Stimulated activated CD4-positive, alpha-beta T cell treated with anti-CD3 and anti-CD28 coated beads, Interleukin-15, amount 100 ng/mL, for 1 hour (primary cell): Measurements from ENCODE around the gene TMEM255A.
"Not testable (repeated sequence)": the region's sequence is repeated elsewhere in the genome, so short reads cannot be mapped to it uniquely, and the experiment has no call there.

Experiments
- DNase-seq, 2 donors: peaks; one replicate each; pipeline ENCODE4 v3.0.0-alpha.2; 2020; ENCODE audit warnings: low read depth in 1 of 2, low spot score in 1 of 2

TMEM255A gene

GRCh38 chrX:120310861-120311726 is at the start of gene TMEM255A:
Gene TMEM255A (minus strand): TSS chrX:120311461. CDS start chrX:120311309, 152 bp downstream.
- DNase-seq, result no peak

DNA sequence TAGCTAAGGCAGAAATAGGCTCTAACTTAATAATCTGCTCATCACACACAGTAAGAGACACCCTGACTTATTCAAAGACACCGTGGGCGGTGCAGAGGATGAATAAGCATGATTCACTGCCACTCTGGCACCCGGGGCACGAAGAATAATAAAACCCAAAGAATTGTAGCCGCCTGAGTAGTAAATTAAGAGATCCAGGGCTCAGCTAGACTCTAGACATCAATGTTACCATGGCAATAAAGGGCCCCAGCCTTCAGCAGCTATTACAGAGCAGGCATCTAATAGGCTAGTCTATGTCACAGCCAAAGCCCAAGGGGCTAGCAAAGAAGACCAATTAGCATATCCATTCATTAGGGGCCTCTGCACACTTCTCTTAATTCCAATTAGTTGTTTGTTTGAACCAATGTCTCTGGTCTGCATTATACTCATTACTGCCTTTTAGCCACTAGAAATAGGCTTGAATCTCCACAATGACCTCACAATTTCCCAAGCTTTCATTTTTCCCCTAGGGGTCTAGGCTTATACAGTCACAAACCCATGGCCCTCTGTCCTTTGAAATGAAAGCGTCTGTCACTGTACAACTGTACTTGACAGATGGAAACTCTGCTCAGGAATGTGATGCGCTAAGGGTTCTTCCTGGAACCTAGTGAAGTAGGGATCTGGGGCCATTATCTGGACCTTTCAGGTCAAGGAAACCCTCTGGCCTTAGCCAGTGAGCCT is 47.6 kb upstream of the TMEM255A start:
- DNase-seq, result peak in 1 of 2 donors; percentile 3

DNA sequence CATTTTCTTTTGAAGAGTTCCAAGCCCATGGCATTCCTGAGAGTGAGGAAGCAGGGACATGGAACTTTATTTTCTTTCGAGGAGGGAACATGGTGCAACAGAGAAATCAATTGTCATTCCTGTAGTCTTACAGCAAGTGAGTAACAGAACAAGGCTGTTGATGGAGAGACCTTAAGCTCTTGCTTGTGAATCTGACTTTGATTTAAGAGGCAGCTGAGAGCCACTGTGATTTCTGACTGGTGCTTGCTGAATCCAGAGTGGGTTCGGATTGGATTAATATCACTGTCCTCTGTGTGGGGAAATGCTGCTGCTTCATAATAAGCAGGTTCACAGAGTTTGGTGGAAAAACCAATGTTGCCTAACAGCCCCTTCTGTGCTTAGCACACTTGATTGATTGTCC is 45.9 kb upstream of the TMEM255A start:
- no peak for DNase-seq

DNA sequence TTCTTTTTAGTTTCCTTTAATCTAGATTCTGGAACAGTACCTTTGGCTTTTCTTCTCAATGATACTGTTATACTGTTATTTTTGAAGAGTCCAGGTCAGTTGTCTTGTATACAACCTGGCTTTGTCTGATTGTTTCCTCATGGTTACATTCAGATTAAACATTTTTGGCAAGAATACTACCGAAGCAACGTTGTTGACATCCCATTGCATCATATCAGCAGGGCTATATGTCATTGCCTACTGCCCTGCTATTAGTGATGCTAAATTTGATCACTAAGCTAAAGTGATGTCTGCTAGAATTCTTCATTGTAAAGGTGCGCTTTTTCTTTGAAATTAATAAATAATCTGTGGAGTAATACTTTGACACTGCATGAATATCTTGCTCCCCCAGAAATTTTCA is 44.8 kb upstream of the TMEM255A start:
- no peak for DNase-seq

DNA sequence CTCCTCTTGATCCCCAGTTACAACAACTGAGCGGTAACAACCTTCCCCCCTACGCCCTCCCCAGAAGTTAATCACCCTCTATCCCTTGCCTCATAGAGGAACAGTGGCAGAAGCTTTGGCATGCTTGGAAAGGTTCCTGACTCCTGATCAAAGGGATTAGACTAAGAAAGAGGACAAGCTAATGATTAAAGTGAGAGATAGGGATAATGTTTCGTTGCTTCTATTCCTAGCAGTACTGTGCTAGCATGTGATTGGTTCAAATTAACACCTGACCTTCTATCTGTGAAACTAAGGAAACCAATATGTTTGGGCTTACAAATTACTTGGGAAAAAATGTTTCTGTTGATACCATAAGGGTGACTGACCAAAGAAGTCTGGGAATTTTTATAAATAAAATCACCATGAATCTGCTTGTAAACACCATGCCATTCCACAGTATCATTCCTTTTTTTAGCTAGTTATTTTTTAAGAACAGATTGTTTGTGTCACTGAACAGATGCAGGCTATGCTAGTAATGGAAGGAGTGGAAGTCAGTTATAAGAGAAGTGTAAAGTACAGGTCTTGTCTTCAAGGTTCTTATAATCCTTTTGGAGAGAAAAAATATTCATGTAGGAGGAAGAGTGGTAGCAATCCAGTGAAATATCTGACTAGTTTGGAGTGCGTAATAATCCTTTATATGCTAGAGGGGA is 39.3 kb upstream of the TMEM255A start:
- DNase-seq, result no peak

DNA sequence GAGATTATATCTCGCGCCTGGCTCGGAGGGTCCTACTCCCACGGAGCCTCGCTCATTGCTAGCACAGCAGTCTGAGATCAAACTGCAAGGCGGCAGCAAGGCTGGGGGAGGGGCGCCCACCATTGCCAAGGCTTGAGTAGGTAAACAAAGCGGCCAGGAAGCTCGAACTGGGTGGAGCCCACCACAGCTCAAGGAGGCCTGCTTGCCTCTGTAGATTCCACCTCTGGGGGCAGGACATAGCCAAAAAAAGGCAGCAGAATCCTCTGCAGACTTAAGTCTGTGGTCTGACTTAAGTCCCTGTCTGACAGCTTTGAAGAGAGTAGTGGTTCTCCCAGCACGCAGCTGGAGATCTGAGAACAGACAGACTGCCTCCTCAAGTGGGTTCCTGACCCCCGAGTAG is 33.3 kb upstream of the TMEM255A start:
- DNase-seq, result not testable (repeated sequence)

DNA sequence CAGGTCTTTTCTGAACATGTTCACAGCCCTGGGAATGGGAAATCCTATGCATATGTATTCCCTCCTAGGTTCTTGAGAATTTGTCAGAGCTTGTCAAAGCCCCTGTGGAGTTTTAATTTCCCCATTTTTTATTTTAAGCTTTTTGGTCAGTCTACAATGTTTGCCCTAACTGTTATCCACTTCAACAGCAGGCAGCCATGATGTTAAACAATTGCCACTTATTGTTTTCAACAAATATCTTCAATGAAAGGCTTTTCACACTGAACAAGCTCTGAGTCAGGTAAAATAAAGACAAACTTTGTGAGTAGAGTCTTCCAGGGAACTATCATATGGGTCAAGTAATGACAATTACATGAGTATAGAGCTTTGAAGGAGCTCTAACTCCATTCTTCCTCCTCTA is 25.6 kb upstream of the TMEM255A start:
- DNase-seq, result no peak

GRCh38 chrX:120335289-120335688 is 24.0 kb upstream of the TMEM255A start:
- DNase-seq, result no peak

DNA sequence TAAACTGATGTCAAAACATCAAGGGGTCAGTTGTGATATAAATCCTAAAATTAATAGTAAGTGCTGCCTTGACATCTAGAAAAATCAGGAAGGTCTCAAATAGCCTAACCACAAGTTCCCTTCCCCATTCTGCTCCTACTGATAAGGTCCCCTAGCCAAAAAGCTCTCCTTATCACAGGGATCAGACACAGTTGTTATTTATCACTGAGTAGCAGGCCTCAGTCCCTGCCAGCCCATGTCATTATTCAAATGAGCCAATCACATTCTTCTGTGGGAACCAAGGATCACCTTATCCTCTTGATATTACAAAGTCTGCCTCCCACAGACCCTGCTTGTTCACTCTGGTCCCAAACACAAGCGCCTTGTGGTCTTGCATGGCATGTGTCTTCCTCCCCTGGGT is 23.3 kb upstream of the TMEM255A start:
- no peak for DNase-seq

GRCh38 chrX:120334151-120334550 is 22.9 kb upstream of the TMEM255A start:
- no peak for DNase-seq

- no peak for DNase-seq
Measured at GRCh38 chrX:120332394-120332793, 21.1 kb upstream of the TMEM255A start.

DNA sequence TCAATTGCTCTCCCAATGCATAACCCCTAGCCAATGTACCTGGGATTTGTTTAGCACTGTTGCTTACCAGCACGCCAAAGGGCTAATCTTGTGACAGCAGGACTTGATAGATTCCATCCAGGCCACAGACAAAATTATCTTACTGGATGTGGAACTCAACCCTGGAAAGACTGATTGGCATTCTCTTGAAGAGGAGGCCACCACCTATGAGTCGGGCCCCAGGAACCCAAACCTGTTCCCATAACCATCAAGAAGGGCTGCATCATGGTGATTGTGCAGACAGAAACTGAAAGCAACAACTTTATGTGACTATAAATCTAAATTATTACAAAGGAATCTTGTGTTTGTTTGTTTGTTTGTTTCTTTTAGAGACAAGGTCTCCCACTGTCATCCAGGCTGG is 19.9 kb upstream of the TMEM255A start:
- DNase-seq, result no peak

DNA sequence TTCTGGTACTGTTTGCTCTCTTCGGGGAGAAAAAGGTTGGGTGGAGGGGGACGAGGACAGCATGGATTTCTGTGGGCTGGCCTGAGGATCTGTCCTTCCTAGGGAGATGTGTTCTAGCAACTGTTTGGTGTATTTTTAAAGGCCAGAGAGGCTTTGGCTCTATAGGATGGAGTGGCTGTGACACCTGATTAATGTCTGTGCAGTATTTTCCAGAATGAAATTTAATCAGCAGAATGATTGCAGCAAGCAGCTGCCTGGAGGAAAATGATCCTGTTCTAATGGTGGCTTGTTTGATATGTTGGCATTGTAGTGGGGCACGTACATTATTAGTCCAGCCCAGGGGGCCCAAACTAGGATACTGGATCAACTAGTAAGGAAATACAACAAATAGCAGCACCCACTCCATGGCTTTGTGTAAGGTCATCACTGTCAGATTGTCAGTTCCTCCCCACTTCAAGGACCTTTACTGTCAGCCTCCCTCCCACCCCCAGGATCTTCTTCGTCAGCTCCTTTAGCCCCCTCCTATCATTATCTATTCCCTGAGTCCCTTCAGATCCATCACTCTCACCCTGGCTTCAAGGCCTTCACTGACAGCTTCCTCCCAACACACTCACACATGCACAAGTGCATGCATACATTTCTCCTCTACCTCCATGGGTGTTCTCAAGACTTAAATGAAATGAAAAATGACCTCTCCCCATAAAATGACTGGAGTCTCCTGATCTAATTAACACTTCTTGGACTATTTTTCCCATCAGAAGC is 10.4 kb upstream of the TMEM255A start:
- DNase-seq, result no peak

GRCh38 chrX:120318411-120318810 is 7.2 kb upstream of the TMEM255A start:
- no peak for DNase-seq

DNA sequence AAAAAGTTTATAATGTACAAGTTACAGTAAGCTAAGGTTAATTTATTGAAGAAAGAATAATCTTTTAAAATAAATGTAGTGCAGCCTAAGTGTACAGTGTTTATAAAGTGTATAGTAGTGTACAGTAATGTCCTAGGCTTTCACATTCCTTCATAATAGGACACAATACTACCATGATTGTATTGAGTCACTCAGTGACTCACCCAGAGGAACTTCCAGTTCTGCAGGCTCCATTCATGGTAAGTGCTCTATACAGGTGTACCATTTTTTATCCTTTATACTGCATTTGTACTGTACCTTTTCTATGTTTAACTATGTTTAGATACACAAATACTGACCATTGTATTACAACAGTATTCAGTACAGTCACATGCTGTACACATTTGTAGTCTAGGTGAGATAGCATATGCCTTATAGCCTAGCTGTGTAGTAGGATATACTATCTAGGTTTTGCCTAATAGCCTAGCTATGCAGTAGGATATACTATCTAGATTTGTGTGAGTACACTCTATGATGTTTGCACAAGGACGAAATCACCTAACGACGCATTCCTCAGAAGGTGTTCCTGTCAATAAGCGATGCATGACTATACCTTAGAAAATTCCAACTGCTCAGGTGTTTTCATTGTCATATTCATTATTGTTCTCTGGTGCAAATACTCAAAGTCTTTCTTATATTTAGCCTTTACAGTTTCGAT is 5.5 kb upstream of the TMEM255A start:
- no peak for DNase-seq

GRCh38 chrX:120315776-120316175 is 4.5 kb upstream of the TMEM255A start:
- no peak for DNase-seq

DNA sequence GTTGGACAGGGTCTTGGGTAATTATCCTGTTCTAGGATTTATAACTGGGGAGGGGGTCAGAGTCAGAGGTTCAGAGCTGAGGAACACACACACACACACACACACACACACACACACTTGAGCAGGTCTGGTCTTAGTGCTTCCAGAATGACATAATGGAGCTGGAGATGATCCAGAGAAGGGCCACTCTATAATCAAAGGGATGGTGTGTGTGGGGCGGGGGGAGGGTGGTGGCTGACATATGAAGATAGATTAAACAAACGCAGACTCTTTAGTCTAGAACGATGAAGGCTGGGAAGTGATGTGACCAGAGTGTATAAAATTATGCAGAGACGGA is 434 bp upstream of the TMEM255A start:
- DNase-seq, result no peak

DNA sequence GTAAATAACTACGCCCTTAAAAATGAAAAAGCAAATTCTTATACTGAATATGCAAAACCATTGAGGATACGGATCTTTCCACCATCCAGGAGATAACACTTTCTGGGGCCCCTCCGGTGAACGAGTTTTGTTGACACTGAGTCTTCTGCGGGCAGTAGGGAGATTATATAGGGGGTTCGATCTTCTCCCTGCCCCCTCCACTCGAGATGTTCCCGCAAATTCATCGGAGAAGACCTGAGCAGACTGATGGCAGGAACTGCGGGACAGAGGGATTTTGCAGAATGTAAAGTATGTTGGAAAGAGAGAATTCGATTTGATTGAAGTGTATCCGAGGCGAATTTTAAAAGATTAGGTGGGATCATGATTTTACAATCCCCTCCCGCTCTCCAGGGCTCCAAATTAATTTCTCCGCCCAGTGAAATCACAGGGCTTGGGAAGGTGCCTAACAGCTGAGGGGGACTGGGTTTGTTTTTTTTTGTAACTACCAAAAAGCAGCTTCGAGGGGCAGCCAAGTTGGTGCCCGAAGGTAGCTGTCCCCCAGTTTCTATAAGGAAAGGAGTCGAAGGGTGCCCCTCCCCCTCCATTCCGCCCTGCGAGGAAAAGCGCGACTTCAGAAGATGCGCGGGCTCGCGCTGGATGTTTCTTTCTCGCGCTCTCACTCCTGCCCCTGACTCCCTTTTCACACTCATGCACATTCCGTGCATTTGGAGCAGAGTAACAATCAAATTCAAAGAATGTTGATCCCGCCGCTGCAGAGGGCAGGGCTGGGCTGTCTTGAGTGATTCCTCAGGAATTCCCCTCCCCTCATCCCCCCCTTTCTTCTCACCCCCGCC is 1.2 kb downstream of the TMEM255A start:
- DNase-seq, result no peak

DNA sequence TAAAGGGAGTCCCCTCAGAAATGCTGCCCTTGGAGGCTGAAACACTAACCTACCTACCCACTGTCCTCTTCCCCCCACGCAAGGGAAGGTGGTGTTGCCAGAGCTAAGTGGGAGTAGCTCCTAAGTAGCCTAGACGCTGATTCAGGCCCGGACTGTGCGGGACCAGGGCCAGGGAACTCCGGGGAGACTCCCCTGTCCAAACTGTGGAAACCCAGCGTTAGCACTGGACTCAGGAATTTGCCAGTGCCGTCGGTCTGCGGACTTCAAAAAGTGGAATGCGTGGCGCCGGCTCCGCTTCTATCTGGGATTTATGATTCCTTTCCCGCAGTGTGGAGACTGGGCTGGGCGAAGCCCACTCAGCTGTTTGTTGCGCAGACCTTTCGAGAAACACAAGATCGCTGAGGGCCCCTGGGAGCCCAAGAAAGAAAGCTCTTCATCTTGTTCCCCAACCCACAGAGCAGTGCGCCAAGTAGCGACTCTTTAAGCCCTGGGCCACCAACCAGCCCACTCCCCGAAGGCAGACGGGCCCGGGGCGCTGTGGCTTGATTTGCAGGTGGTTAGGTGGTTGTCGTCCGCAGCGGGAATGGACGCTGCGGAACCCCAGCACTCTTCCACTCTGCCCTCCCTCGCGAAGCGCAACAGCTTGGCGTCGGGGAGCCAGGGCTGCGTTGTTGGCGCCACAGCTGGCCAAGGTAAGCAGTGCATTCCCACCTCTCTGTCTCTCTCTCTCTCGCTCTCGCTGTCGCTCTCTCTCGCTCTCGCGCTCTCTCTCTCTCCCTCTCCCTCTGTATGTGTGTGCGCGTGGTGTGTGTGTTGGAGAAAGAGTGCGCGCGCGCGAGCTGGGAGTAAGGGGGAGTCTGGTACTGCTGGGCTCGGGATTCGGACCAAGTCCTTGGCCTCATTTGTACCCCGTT is 2.0 kb downstream of the TMEM255A start:
- peak; percentile 34 to 44 for DNase-seq
